Common myeloid progenitor, CD34-positive (primary cell): ENCODE data around the gene GP1BB. TPM values are rescaled to one million over a fixed set of nuclear protein-coding genes. Genes with fewer than 3 reads are reported as not detected.
"Not testable (repeated sequence)": the region's sequence is repeated elsewhere in the genome, so short reads cannot be mapped to it uniquely, and the experiment has no call there.

Source experiments
- CTCF ChIA-PET: fragments of 350-600 bp; sonication (Branson Sonifier 250); formaldehyde crosslinking; loops from one replicate; lab custom pipeline; 2021; ENCODE audit warnings: antibody characterized with exemption; lab: Charles Lee
- POLR2A ChIA-PET: fragments of 350-600 bp; sonication (Branson Sonifier 250); formaldehyde crosslinking; loops from one replicate; lab custom pipeline; 2021; ENCODE audit warnings: antibody characterized with exemption; lab: Charles Lee
- DNase-seq, 3 donors: peaks; one replicate each; pipeline versions ENCODE4 v3.0.0 to v3.0.0-alpha.2; 2013
- H3K27ac ChIP-seq, 2 experiments: 1 replicate in 1 of 2; 2 replicates in 1 of 2; pipeline ENCODE4 v1.7.0; 2013; ENCODE audit warnings: inconsistent platforms in 2 of 2, low read length in 2 of 2, mild to moderate bottlenecking in 2 of 2, low read depth in 1 of 2, moderate library complexity in 1 of 2; ENCODE audit not compliant: severe bottlenecking in 2 of 2, insufficient read depth in 1 of 2, poor library complexity in 1 of 2
- H3K27me3 ChIP-seq, 5 experiments: replicated peaks in 2 of 5; 1 replicate in 3 of 5; 2 replicates in 2 of 5; pipeline versions ENCODE4 v1.6.1 to v1.7.0; 2013; ENCODE audit warnings: low read length in 4 of 5, mild to moderate bottlenecking in 2 of 5, moderate library complexity in 2 of 5, inconsistent platforms in 1 of 5; ENCODE audit not compliant: insufficient read depth in 5 of 5, control insufficient read depth in 4 of 5
- H3K36me3 ChIP-seq, 4 experiments: 1 replicate in 2 of 4; 2 replicates in 2 of 4; pipeline versions ENCODE4 v1.6.1 to v1.7.0; 2013; ENCODE audit warnings: low read length in 3 of 4, control low read depth in 1 of 4, mild to moderate bottlenecking in 1 of 4; ENCODE audit not compliant: control insufficient read depth in 4 of 4, insufficient read depth in 4 of 4
- H3K4me1 ChIP-seq, 4 experiments: 1 replicate in 3 of 4; 2 replicates in 1 of 4; pipeline versions ENCODE4 v1.6.1 to v1.7.1; 2013; ENCODE audit warnings: low read length in 3 of 4, mild to moderate bottlenecking in 3 of 4, control low read depth in 1 of 4, inconsistent platforms in 1 of 4, moderate library complexity in 1 of 4; ENCODE audit not compliant: control insufficient read depth in 4 of 4, insufficient read depth in 4 of 4; ENCODE audit errors: control extremely low read depth in 1 of 4
- H3K4me3 ChIP-seq, 7 experiments: 1 replicate in 4 of 7; 2 replicates in 3 of 7; pipeline versions ENCODE4 v1.5.1 to v1.7.0; 2013; ENCODE audit warnings: mild to moderate bottlenecking in 7 of 7, low read length in 6 of 7, moderate library complexity in 6 of 7, inconsistent platforms in 2 of 7, low read depth in 2 of 7, control low read depth in 1 of 7; ENCODE audit not compliant: insufficient read depth in 4 of 7, control insufficient read depth in 1 of 7; ENCODE audit errors: extremely low read depth in 1 of 7
- H3K9me3 ChIP-seq, 5 experiments: 1 replicate in 4 of 5; 2 replicates in 1 of 5; pipeline versions ENCODE4 v1.6.1 to v1.7.1; 2013; ENCODE audit warnings: low read length in 4 of 5, mild to moderate bottlenecking in 2 of 5, inconsistent platforms in 1 of 5, low read depth in 1 of 5, moderate library complexity in 1 of 5; ENCODE audit not compliant: control insufficient read depth in 4 of 5, insufficient read depth in 2 of 5; ENCODE audit errors: control extremely low read depth in 1 of 5
- WGBS: methylation state at CpG from one replicate; pipeline ENCODE4 v1.1.5; 2013; ENCODE audit not compliant: insufficient coverage; 5-methylcytosine and 5-hydroxymethylcytosine counted together
- polyA plus RNA-seq: library from polyadenylated mRNA; unstranded; fragments of 120-200 nt; gene quantifications from one replicate; pipeline ENCODE4 v1.2.1, GENCODE V29; 2013

Gene GP1BB
- polyA plus RNA-seq: 12.8 TPM

DNA sequence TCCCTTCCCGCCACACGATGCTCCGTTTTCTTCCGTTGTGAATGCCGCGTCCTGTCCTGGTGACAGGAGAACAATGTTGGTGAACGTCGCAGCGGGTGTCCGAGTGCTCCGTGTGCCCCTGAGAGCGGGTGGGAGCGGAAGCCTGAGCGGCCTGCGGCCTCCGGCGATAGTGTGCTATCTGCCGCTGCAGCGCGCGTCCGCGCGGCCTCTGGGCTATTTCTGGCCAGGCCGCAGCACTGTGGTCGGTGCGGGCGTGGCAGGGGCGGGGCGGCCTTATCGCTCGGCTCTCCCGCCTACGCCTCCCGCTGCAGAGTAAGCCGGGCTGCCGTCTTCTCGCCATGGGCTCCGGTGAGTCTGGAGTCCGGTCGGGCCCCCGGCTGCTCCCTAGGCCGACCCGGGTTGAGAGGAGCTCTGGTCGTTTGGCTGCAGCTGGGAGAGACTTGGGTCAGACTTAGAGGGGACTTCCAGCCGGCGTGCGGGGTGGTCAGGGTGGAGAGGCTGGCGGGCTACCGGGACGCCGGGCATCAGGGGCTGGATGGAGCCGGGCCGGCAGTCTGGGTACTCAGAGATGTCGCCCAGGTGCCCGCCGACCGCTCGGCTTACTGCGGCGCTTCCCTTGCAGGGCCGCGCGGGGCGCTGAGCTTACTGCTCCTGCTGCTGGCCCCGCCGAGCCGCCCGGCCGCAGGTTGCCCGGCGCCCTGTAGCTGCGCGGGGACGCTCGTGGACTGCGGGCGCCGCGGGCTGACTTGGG lies at the start of gene GP1BB:
TSS of gene GP1BB (plus strand) at position 308 of the 751 bp plus-strand sequence. CDS start at position 339, 31 bp downstream.
- Histone ChIP-seq H3K27me3 (peaks cover 0 to 14% (median 8%) of the 10 kb centered on the region in 5 experiments), H3K9me3 (no peaks in the 10 kb centered on the region), H3K36me3 (peaks cover 0 to 22% (median 4%) of the 10 kb centered on the region in 4 experiments), H3K4me3 (peak within 1 kb of the TSS; percentile 31 to 78 (median 57)), H3K27ac (peak within 1 kb of the TSS in 1 of 2 experiments; percentile 49), H3K4me1 (peaks cover 0 to 55% (median 41%) of the 10 kb centered on the region in 4 experiments)
- ChIA-PET CTCF (interaction anchor here (0.7 to 1.6 kb wide), 13 partner anchors 8 to 242 kb away, joined by 3 to 9 read pairs (median 3); no protein-coding TSS in a partner anchor), POLR2A (interaction anchor here (0.6 to 1.2 kb wide), 2 partner anchors 169 to 226 kb away, joined by 3 read pairs; no protein-coding TSS in a partner anchor)
- under 1% methylated on average over 79 of the region's 80 CpGs for WGBS
- DNase-seq: peak; percentile 71 to 81 (median 71)

DNA sequence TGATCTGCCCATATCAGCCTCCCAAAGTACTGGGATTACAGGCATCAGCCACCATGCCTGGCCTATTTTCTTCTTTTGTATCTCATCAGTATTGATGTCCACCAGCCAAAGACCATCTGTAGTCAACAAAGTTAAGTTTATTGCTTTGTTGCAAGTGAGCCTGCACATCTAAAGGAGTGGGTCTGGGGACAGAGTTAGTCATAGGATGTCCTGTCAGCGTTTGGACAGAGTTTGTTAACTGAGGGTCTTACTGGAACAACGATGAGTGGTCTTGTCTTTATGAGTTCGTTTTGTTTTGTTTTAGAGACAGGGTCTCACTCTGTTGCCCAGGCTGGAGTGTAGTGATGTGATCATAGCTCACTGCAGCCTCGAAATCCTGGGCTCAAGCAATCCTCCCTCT lies 49.7 kb upstream of the GP1BB start:
- Histone ChIP-seq H3K27me3 (peaks cover 0 to 2% (median 0%) of the 10 kb centered on the region in 5 experiments), H3K4me1 (no peaks in the 10 kb centered on the region), H3K4me3 (no peak overlapping the region), H3K36me3 (no peaks in the 10 kb centered on the region), H3K9me3 (peaks cover 0 to 12% (median 0%) of the 10 kb centered on the region in 5 experiments), H3K27ac (no peak overlapping the region)
- DNase-seq: no peak
- ChIA-PET POLR2A (no interaction called here), CTCF (interaction anchor here (0.6 kb wide), 1 partner anchor 103 kb away, joined by 3 read pairs; no protein-coding TSS in a partner anchor)
- 88% methylated on average over 1 of the region's 4 CpGs for WGBS

DNA sequence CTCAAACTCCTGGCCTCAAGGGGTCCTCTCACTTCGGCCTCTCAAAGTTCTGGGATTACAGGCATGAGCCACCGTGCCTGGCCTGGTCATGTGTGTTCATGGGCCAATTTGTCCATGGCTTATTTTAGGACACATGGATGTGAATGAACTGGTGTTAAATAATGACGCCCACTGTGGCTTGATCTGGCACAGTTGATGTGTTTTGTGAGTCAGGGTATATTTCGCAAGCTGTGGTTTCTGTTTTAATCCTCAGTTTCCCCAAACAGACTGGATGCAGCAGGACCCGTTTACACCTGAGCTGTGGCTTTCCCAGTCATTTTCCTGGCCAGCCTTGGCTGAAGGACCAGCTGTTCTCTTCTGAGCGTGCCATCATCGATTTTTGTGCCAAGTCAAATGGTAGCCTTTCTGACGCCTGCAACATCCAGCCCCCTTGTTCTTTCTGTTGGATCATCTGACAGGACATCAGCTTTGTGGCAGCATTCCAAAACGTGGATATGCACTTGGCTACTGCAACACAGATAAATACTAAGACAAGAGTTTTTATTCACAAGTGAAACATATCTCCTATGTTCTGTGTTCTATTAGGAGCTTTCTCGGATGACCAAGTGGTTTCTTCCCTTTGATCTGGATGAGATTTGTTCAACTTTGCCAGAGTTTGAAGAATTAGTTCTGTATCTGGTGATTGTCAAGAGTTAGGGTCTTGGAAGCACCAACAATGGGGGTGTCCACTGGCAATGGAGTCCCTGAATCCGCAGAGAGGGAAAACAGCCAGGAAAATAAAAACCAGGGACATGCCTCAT lies 49.0 kb upstream of the GP1BB start:
- peaks cover 0 to under 1% (median 0%) of the 10 kb centered on the region in 4 experiments for H3K4me1 ChIP-seq
- ChIA-PET POLR2A (no interaction called here), CTCF (interaction anchor here (0.6 kb wide), 1 partner anchor 102 kb away, joined by 3 read pairs; no protein-coding TSS in a partner anchor)
- no peaks in the 10 kb centered on the region for H3K36me3 ChIP-seq
- no peak overlapping the region for H3K4me3 ChIP-seq
- peaks cover 0 to 12% (median 0%) of the 10 kb centered on the region in 5 experiments for H3K9me3 ChIP-seq
- H3K27me3 ChIP-seq: peaks cover 0 to 2% (median 0%) of the 10 kb centered on the region in 5 experiments
- H3K27ac ChIP-seq: no peak overlapping the region
- 94% methylated on average over 10 of the region's 11 CpGs for WGBS
- no peak for DNase-seq

DNA sequence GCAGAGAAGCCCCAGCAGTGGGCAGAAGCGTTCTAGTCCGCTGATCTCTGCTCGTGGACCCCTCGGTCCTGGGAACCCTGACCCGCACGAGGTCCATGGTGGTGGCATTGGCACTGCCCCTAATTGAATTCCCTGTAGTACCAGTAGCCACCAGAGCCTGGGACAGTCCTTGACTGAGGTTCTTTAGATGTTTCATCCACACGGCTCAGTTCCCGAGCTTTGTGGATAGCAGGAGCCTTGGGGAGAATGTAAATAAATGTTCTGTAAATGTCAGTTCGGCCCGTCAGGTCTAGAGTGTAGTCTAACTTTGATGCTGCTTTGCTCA lies 48.4 kb upstream of the GP1BB start:
- ChIA-PET POLR2A (no interaction called here), CTCF (no interaction called here)
- Histone ChIP-seq H3K9me3 (peaks cover 0 to 12% (median 0%) of the 10 kb centered on the region in 5 experiments), H3K36me3 (no peaks in the 10 kb centered on the region), H3K4me1 (peaks cover 0 to 3% (median 0%) of the 10 kb centered on the region in 4 experiments), H3K27ac (no peak overlapping the region), H3K27me3 (peaks cover 0 to 2% (median 0%) of the 10 kb centered on the region in 5 experiments), H3K4me3 (no peak overlapping the region)
- over 99% methylated on average over 9 of the region's 10 CpGs for WGBS
- DNase-seq: no peak

DNA sequence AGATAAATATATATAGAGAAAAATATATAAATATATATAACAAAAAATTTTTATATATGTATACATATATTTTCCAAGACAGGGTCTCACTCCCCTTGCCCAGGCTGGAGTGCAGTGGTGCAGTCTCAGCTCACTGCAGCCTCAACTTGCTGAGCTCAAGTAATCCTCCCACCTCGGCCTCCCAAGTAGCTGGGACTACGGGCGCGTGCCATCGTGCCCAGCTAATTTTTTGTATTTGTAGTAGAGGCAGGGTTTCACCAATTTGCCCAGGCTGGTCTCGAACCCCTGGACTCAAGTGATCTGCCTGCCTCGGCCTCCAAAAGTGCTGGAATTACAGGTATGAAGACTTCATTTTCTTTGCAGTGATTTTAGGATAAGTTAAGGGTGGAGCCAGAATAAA lies 47.9 kb upstream of the GP1BB start:
- WGBS: 100% methylated on average over 7 of the region's 7 CpGs
- CTCF ChIA-PET: interaction anchor here (1.3 kb wide), 1 partner anchor 9 kb away, joined by 4 read pairs; no protein-coding TSS in a partner anchor

DNA sequence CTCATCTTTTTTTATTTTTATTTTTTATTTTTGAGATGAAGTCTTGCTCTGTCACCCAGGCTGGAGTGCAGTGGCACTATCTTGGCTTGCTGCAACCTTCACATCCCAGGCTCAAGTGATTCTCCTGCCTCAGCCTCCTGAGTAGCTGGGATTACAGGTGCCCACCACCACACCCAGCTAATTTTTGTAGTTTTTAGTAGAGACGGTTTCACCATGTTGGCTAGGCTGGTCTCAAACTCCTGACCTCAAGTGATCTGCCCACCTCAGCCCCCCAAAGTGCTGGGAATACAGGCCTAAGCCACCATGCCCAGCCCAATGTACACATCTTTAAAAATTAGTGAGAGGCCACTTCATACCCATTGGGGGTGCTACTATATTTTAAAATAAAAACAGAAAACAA lies 46.9 kb upstream of the GP1BB start:
- H3K4me3 ChIP-seq, H3K36me3 ChIP-seq, H3K27ac ChIP-seq, H3K9me3 ChIP-seq, H3K27me3 ChIP-seq, H3K4me1 ChIP-seq, DNase-seq, POLR2A ChIA-PET: not testable (repeated sequence)
- WGBS: no CpG with 5 or more reads among the region's 1 CpG
- CTCF ChIA-PET: interaction anchor here (1.2 to 2.4 kb wide), 4 partner anchors 8 to 95 kb away, joined by 3 to 5 read pairs (median 4); no protein-coding TSS in a partner anchor

More for the DNA sequence above, 47.9 kb upstream of the GP1BB start:
- Histone ChIP-seq H3K4me3 (no peak overlapping the region), H3K27me3 (peaks cover 0 to 2% (median 0%) of the 10 kb centered on the region in 5 experiments), H3K36me3 (no peaks in the 10 kb centered on the region), H3K27ac (no peak overlapping the region), H3K4me1 (peaks cover 0 to 3% (median 0%) of the 10 kb centered on the region in 4 experiments), H3K9me3 (peaks cover 0 to 12% (median 0%) of the 10 kb centered on the region in 5 experiments)
- POLR2A ChIA-PET: no interaction called here
- DNase-seq: no peak
